Keratinocyte (primary cell): ENCODE results near the gene B3GAT3. TPM values are rescaled to one million over a fixed set of nuclear protein-coding genes. Genes with fewer than 3 reads are reported as not detected.

ENCODE experiments used
- DNase-seq: peaks from one replicate; pipeline ENCODE4 v3.0.0-alpha.2; 2011; ENCODE audit warnings: low read depth, missing footprints, low spot score
- FAIRE-seq: peaks from 2 replicates; lab custom pipeline; 2011; peaks lifted over from hg19 to GRCh38; lab: Jason Lieb, UNC
- H2AFZ ChIP-seq: 2 replicates; pipeline ENCODE4 v1.6.0; 2012; ENCODE audit warnings: low read length, control low read depth, inconsistent platforms; ENCODE audit not compliant: control insufficient read depth
- H3K27ac ChIP-seq: 2 replicates; pipeline ENCODE4 v1.5.1; 2011; ENCODE audit warnings: low read length; ENCODE audit not compliant: control insufficient read depth, insufficient read depth
- H3K27me3 ChIP-seq: 3 replicates; pipeline ENCODE4 v1.6.0; 2011; ENCODE audit warnings: low read length; ENCODE audit not compliant: control insufficient read depth, insufficient read depth; ENCODE audit errors: extremely low read depth
- H3K36me3 ChIP-seq, 2 experiments: 2 replicates in 1 of 2; 3 replicates in 1 of 2; pipeline ENCODE4 v1.5.1; 2011; ENCODE audit warnings: low read length in 2 of 2, mild to moderate bottlenecking in 1 of 2; ENCODE audit not compliant: control insufficient read depth in 2 of 2, insufficient read depth in 2 of 2; ENCODE audit errors: extremely low read depth in 1 of 2
- H3K4me1 ChIP-seq: 3 replicates; pipeline ENCODE4 v1.5.1; 2011; ENCODE audit warnings: low read length; ENCODE audit not compliant: control insufficient read depth, insufficient read depth; ENCODE audit errors: extremely low read depth
- H3K4me2 ChIP-seq: 3 replicates; pipeline ENCODE4 v1.6.0; 2011; ENCODE audit warnings: low read depth, low read length; ENCODE audit not compliant: control insufficient read depth, insufficient read depth; ENCODE audit errors: extremely low read depth
- H3K4me3 ChIP-seq, 3 experiments: fragments of 200-600 bp in 1 of 3; sonication (generic) in 1 of 3; 2 replicates in 2 of 3; 3 replicates in 1 of 3; pipeline ENCODE4 v1.5.1; 2011 to 2016; ENCODE audit warnings: low read length in 3 of 3, mild to moderate bottlenecking in 3 of 3, control low read depth in 2 of 3, inconsistent platforms in 1 of 3, low read depth in 1 of 3, mixed read lengths in 1 of 3, mixed run types in 1 of 3, moderate library complexity in 1 of 3; ENCODE audit not compliant: control insufficient read depth in 2 of 3, insufficient read depth in 2 of 3; ENCODE audit errors: extremely low read depth in 1 of 3
- H3K79me2 ChIP-seq: 2 replicates; pipeline ENCODE4 v1.6.0; 2012; ENCODE audit warnings: low read length; ENCODE audit not compliant: control insufficient read depth, insufficient read depth
- H3K9ac ChIP-seq: 3 replicates; pipeline ENCODE4 v1.6.0; 2011; ENCODE audit warnings: low read length; ENCODE audit not compliant: control insufficient read depth, insufficient read depth; ENCODE audit errors: extremely low read depth
- H3K9me1 ChIP-seq: 3 replicates; pipeline ENCODE4 v1.6.0; 2011; ENCODE audit warnings: low read length; ENCODE audit not compliant: control insufficient read depth, insufficient read depth; ENCODE audit errors: extremely low read depth
- H3K9me3 ChIP-seq: 2 replicates; pipeline ENCODE4 v1.5.1; 2012; ENCODE audit warnings: low read depth, low read length; ENCODE audit not compliant: control insufficient read depth
- H4K20me1 ChIP-seq: 3 replicates; pipeline ENCODE4 v1.6.0; 2011; ENCODE audit warnings: low read length; ENCODE audit not compliant: control insufficient read depth, insufficient read depth; ENCODE audit errors: extremely low read depth
- EZH2 ChIP-seq: IDR thresholded peaks from one replicate; pipeline ENCODE4 v1.6.1; 2012; ENCODE audit warnings: inconsistent platforms, mild to moderate bottlenecking, low read length, moderate library complexity
- dilution Hi-C: fragments of 300-500 bp; cut with MboI; formaldehyde crosslinking; loops from one replicate; pipeline ENCODE4 v1.7.0; 2020; ENCODE audit warnings: low sequenced_read_pairs; ENCODE audit not compliant: extremely low pct_ligation_motif_present
- polyA plus RNA-seq, 5 experiments: library from polyadenylated mRNA; depleted of rRNA in 3 of 5; stranded (reverse) in 3 of 5; stranded (forward) in 1 of 5; unstranded in 1 of 5; fragments of >200 nt; gene quantifications; 1 replicate in 1 of 5; 2 replicates in 3 of 5; 3 replicates in 1 of 5; pipeline versions ENCODE4 v1.2.1 to v1.2.3, GENCODE V29; 2011 to 2012; ENCODE audit warnings: missing spikeins in 2 of 5, low read depth in 1 of 5, low replicate concordance in 1 of 5
- TF ChIP-seq, protein P1 (sequence below), 3 experiments: IDR thresholded peaks in 1 of 3; conservative IDR thresholded peaks in 1 of 3; optimal IDR thresholded peaks in 1 of 3; 2 replicates in 2 of 3; 3 replicates in 1 of 3; pipeline versions ENCODE3 to v1.5.1; 2011; ENCODE audit warnings: low read length in 3 of 3, mild to moderate bottlenecking in 3 of 3, moderate library complexity in 2 of 3, control low read depth in 1 of 3, inconsistent platforms in 1 of 3; ENCODE audit not compliant: insufficient read depth in 2 of 3; ENCODE audit errors: extremely low read depth in 1 of 3

The B3GAT3 gene
- polyA plus RNA-seq, 1 donor (not counting 4 experiments of a cell fraction or from before 2014, with no cell fraction given): 15.1 TPM

GRCh38 chr11:62666259-62666926 is 44.6 kb upstream of the B3GAT3 start:
- Histone ChIP-seq H3K27me3 (no peaks in the 10 kb centered on the region), H3K79me2 (peaks cover 48% of the 10 kb centered on the region), H4K20me1 (peaks cover 4% of the 10 kb centered on the region), H2AFZ (no peak overlapping the region), H3K27ac (peak overlapping the region; percentile 86), H3K9ac (peak overlapping the region; percentile 95), H3K4me2 (peak overlapping the region; percentile 95), H3K9me1 (no peaks in the 10 kb centered on the region), H3K36me3 (peaks cover 23 to 37% of the 10 kb centered on the region in 2 experiments), H3K4me1 (peaks cover 25% of the 10 kb centered on the region), H3K9me3 (no peaks in the 10 kb centered on the region), H3K4me3 (peak overlapping the region; percentile 93 to 97 (median 95))
- FAIRE-seq (no peak), DNase-seq (no peak)
- no peak for TF ChIP-seq EZH2
- TF ChIP-seq, protein P1, sequence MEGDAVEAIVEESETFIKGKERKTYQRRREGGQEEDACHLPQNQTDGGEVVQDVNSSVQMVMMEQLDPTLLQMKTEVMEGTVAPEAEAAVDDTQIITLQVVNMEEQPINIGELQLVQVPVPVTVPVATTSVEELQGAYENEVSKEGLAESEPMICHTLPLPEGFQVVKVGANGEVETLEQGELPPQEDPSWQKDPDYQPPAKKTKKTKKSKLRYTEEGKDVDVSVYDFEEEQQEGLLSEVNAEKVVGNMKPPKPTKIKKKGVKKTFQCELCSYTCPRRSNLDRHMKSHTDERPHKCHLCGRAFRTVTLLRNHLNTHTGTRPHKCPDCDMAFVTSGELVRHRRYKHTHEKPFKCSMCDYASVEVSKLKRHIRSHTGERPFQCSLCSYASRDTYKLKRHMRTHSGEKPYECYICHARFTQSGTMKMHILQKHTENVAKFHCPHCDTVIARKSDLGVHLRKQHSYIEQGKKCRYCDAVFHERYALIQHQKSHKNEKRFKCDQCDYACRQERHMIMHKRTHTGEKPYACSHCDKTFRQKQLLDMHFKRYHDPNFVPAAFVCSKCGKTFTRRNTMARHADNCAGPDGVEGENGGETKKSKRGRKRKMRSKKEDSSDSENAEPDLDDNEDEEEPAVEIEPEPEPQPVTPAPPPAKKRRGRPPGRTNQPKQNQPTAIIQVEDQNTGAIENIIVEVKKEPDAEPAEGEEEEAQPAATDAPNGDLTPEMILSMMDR (optimal IDR thresholded peaks at IDR 0.05 in 1 of 3, IDR thresholded peaks at IDR 0.05 in 1 of 3, conservative IDR thresholded peaks at IDR 0.05 in 1 of 3; ENCODE audit: extremely low read depth in 1 of 3, insufficient read depth in 2 of 3, low read length in 3 of 3): no peak
- dilution Hi-C loops: no loop called here

DNA sequence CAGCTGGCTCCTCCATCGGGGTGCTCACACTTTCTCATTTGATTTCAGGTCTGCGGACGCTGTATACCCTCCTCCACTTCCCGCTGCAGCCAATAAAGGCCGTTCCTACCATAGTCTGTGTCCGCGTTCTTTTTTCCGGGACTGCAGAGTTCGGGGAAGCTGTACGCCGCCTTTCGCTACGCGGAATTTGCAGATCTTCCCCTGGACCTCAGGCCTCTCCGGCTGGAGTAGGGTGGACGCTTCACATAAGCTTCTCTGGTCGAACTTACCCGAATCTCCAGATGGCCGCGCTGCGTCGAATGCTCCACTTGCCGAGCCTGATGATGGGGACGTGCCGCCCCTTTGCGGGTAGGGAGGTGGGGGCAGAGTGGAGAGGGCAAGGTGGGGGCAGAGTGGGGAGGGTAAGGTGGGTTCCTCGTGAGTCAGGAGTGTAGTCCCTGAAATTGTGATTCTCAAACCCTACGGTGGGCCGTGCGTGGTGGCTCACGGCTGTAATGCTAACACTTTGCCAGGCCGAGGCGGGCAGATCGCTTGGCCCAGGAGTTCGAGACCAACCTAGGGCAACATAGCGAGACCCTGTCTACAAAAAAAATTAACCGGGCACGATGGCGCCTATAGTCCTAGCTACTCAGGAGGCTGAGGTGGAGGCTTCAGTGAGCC is 43.9 kb upstream of the B3GAT3 start:
- Histone ChIP-seq H3K27me3 (no peaks in the 10 kb centered on the region), H3K4me3 (peak overlapping the region; percentile 93 to 97 (median 95)), H2AFZ (no peak overlapping the region), H3K4me1 (peaks cover 25% of the 10 kb centered on the region), H3K9ac (peak overlapping the region; percentile 95), H3K79me2 (peaks cover 42% of the 10 kb centered on the region), H3K36me3 (peaks cover 23 to 37% of the 10 kb centered on the region in 2 experiments), H3K9me3 (no peaks in the 10 kb centered on the region), H3K4me2 (peak overlapping the region; percentile 95), H4K20me1 (peaks cover 4% of the 10 kb centered on the region), H3K27ac (peak overlapping the region; percentile 86), H3K9me1 (no peaks in the 10 kb centered on the region)
- TF ChIP-seq EZH2: no peak
- TF ChIP-seq, protein P1 (optimal IDR thresholded peaks at IDR 0.05 in 1 of 3, IDR thresholded peaks at IDR 0.05 in 1 of 3, conservative IDR thresholded peaks at IDR 0.05 in 1 of 3; ENCODE audit: extremely low read depth in 1 of 3, insufficient read depth in 2 of 3, low read length in 3 of 3): peak in 1 of 3 experiments; percentile 13
- DNase-seq (no peak), FAIRE-seq (no peak)
- dilution Hi-C loops: no loop called here
